CD4-positive, alpha-beta memory T cell (primary cell): ENCODE results near the gene SLC6A17. TPM values are rescaled to one million over a fixed set of nuclear protein-coding genes. Genes with fewer than 3 reads are reported as not detected.

Source experiments
- CTCF ChIA-PET: fragments of 350-600 bp; sonication (Branson Sonifier 250); formaldehyde crosslinking; loops from one replicate; lab custom pipeline; 2021; ENCODE audit warnings: inconsistent platforms; ENCODE audit not compliant: partially characterized antibody; lab: Charles Lee
- POLR2A ChIA-PET: fragments of 350-600 bp; sonication (Branson Sonifier 250); formaldehyde crosslinking; loops from one replicate; lab custom pipeline; 2021; ENCODE audit not compliant: partially characterized antibody; lab: Charles Lee
- DNase-seq, 5 donors: peaks; one replicate each; pipeline versions ENCODE4 v3.0.0 to v3.0.0-alpha.2; 2020 to 2022; ENCODE audit warnings: mixed read lengths in 1 of 5
- H3K27ac ChIP-seq: one replicate; pipeline ENCODE4 v1.7.0; 2013; ENCODE audit warnings: low read depth, low read length
- H3K27me3 ChIP-seq: 2 replicates; pipeline ENCODE4 v1.7.0; 2013; ENCODE audit warnings: mild to moderate bottlenecking, low read length, moderate library complexity; ENCODE audit not compliant: insufficient read depth
- H3K36me3 ChIP-seq: 2 replicates; pipeline ENCODE4 v1.7.0; 2013; ENCODE audit warnings: mild to moderate bottlenecking, low read length, moderate library complexity; ENCODE audit not compliant: insufficient read depth
- H3K4me1 ChIP-seq: 2 replicates; pipeline ENCODE4 v1.7.0; 2013; ENCODE audit warnings: mild to moderate bottlenecking, low read length, moderate library complexity; ENCODE audit not compliant: insufficient read depth
- H3K4me3 ChIP-seq, 2 donors: one replicate each; pipeline ENCODE4 v1.7.0; 2013; ENCODE audit warnings: low read length in 2 of 2, mild to moderate bottlenecking in 1 of 2
- H3K9me3 ChIP-seq, 2 donors: one replicate each; pipeline ENCODE4 v1.7.0; 2013; ENCODE audit warnings: low read length in 2 of 2, control low read depth in 1 of 2; ENCODE audit not compliant: control insufficient read depth in 1 of 2
- H3K27ac Mint-ChIP-seq, 7 donors: one replicate each; pipeline ENCODE4 v1.8.0; 2020 to 2021; ENCODE audit warnings: mixed read lengths in 7 of 7, mild to moderate bottlenecking in 6 of 7, inconsistent platforms in 3 of 7, moderate library complexity in 3 of 7
- H3K27me3 Mint-ChIP-seq, 2 donors: one replicate each; pipeline ENCODE4 v1.8.0; 2020 to 2021; ENCODE audit warnings: mixed read lengths in 2 of 2
- H3K36me3 Mint-ChIP-seq, 2 donors: one replicate each; pipeline ENCODE4 v1.8.0; 2020 to 2021; ENCODE audit warnings: mixed read lengths in 2 of 2, inconsistent platforms in 1 of 2, mild to moderate bottlenecking in 1 of 2
- H3K4me1 Mint-ChIP-seq, 4 donors: one replicate each; pipeline ENCODE4 v1.8.0; 2020 to 2021; ENCODE audit warnings: mixed read lengths in 4 of 4, mild to moderate bottlenecking in 1 of 4
- H3K4me3 Mint-ChIP-seq, 8 donors: one replicate each; pipeline ENCODE4 v1.8.0; 2020 to 2021; ENCODE audit warnings: mixed read lengths in 8 of 8, mild to moderate bottlenecking in 7 of 8, moderate library complexity in 6 of 8, inconsistent platforms in 3 of 8
- H3K9me3 Mint-ChIP-seq, 8 donors: one replicate each; pipeline ENCODE4 v1.8.0; 2020 to 2021; ENCODE audit warnings: mixed read lengths in 8 of 8, mild to moderate bottlenecking in 5 of 8, inconsistent platforms in 3 of 8, moderate library complexity in 1 of 8
- intact Hi-C: fragments of 100-400 bp; cut with micrococcal nuclease; formaldehyde crosslinking; loops from one replicate; pipeline ENCODE4 v1.15.1; 2023
- polyA plus RNA-seq, 2 donors: library from polyadenylated mRNA; unstranded; fragments of 300-500 nt; fragmentation: Illumina TruSeq; gene quantifications; one replicate each; pipeline ENCODE4 v1.2.3, GENCODE V29; 2021
- total RNA-seq, 2 experiments: library from RNA; stranded (reverse); gene quantifications; one replicate each; pipeline ENCODE4 v1.2.3, GENCODE V29; 2021

The SLC6A17 gene
- total and polyA plus RNA-seq, 4 experiments from 2014 or later, result not detected

DNA sequence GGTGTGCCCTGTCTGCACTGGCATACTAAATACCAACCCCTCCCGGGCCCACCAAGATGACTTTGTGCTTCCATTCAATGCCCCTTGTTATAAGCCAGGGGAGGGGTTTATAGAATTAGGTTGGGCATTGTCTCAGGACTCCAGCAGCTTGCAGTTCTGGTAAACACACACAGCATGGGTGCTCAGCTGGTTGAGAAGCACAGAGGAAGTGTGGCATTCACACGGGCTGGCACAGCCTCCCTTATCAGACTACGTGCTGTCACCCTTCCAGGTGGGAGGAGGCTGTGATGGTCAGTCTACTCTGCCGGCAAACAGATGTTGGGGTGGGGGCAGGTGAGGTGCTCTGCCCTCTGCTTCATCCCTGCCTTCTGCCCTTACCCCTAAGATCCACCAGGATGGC is 15.0 kb upstream of the SLC6A17 start:
- Mint-ChIP-seq H3K9me3 (no peaks in the 10 kb centered on the region), H3K36me3 (no peaks in the 10 kb centered on the region), H3K4me3 (no peak overlapping the region), H3K4me1 (peaks cover 8 to 16% (median 12%) of the 10 kb centered on the region in 4 donors), H3K27me3 (peaks cover 48 to 49% of the 10 kb centered on the region in 2 donors), H3K27ac (no peak overlapping the region)
- Histone ChIP-seq H3K4me1 (peaks cover 5% of the 10 kb centered on the region), H3K27ac (no peak overlapping the region), H3K27me3 (peaks cover 4% of the 10 kb centered on the region), H3K9me3 (no peaks in the 10 kb centered on the region), H3K36me3 (no peaks in the 10 kb centered on the region), H3K4me3 (no peak overlapping the region)
- no peak for DNase-seq
- ChIA-PET POLR2A (no interaction called here), CTCF (interaction anchor here (1.8 kb wide), 1 partner anchor 11 kb away, joined by 6 read pairs; no protein-coding TSS in a partner anchor)
- intact Hi-C loops, result no loop called here

- Histone ChIP-seq H3K27ac (no peak overlapping the region), H3K4me3 (no peak overlapping the region), H3K27me3 (peaks cover 4% of the 10 kb centered on the region), H3K9me3 (no peaks in the 10 kb centered on the region), H3K36me3 (no peaks in the 10 kb centered on the region), H3K4me1 (peaks cover 5% of the 10 kb centered on the region)
- POLR2A ChIA-PET, result no interaction called here
- H3K36me3 Mint-ChIP-seq, result no peaks in the 10 kb centered on the region
- H3K27ac Mint-ChIP-seq, result no peak overlapping the region
- H3K27me3 Mint-ChIP-seq, result peaks cover 46 to 49% of the 10 kb centered on the region in 2 donors
- intact Hi-C loops, result no loop called here
- no peak for DNase-seq
- H3K4me1 Mint-ChIP-seq, result peaks cover 8 to 16% (median 12%) of the 10 kb centered on the region in 4 donors
- no peaks in the 10 kb centered on the region for H3K9me3 Mint-ChIP-seq
- CTCF ChIA-PET, result no interaction called here
- H3K4me3 Mint-ChIP-seq, result no peak overlapping the region
Measured at GRCh38 chr1:110135666-110136065, 14.6 kb upstream of the SLC6A17 start.

- no peaks in the 10 kb centered on the region for H3K9me3 ChIP-seq
- Mint-ChIP-seq H3K27me3 (peaks cover 39 to 48% of the 10 kb centered on the region in 2 donors), H3K4me1 (peaks cover 8 to 14% (median 10%) of the 10 kb centered on the region in 4 donors), H3K27ac (no peak overlapping the region), H3K4me3 (no peak overlapping the region), H3K9me3 (no peaks in the 10 kb centered on the region), H3K36me3 (no peaks in the 10 kb centered on the region)
- intact Hi-C loops, result no loop called here
- H3K4me1 ChIP-seq, result peaks cover 5% of the 10 kb centered on the region
- ChIA-PET CTCF (no interaction called here), POLR2A (no interaction called here)
- H3K27me3 ChIP-seq, result no peaks in the 10 kb centered on the region
- peak; percentile 12 to 49 (median 22) for DNase-seq
- no peaks in the 10 kb centered on the region for H3K36me3 ChIP-seq
- H3K27ac ChIP-seq, result no peak overlapping the region
- no peak overlapping the region for H3K4me3 ChIP-seq
Measured at GRCh38 chr1:110136911-110137310, 13.4 kb upstream of the SLC6A17 start.

GRCh38 chr1:110138956-110139355 is 11.3 kb upstream of the SLC6A17 start:
- Histone ChIP-seq H3K27ac (no peak overlapping the region), H3K36me3 (no peaks in the 10 kb centered on the region), H3K27me3 (no peaks in the 10 kb centered on the region), H3K4me3 (no peak overlapping the region), H3K9me3 (no peaks in the 10 kb centered on the region), H3K4me1 (peaks cover 5% of the 10 kb centered on the region)
- no peak overlapping the region for H3K4me3 Mint-ChIP-seq
- ChIA-PET POLR2A (no interaction called here), CTCF (no interaction called here)
- H3K4me1 Mint-ChIP-seq, result peaks cover 8 to 14% (median 10%) of the 10 kb centered on the region in 4 donors
- no peaks in the 10 kb centered on the region for H3K36me3 Mint-ChIP-seq
- H3K27me3 Mint-ChIP-seq, result peaks cover 34 to 43% of the 10 kb centered on the region in 2 donors
- H3K27ac Mint-ChIP-seq, result no peak overlapping the region
- H3K9me3 Mint-ChIP-seq, result no peaks in the 10 kb centered on the region
- intact Hi-C loops, result no loop called here
- no peak for DNase-seq

- Mint-ChIP-seq H3K9me3 (no peaks in the 10 kb centered on the region), H3K27ac (no peak overlapping the region), H3K36me3 (no peaks in the 10 kb centered on the region), H3K27me3 (peaks cover 17% of the 10 kb centered on the region in 2 donors), H3K4me1 (peaks cover 0 to 2% (median 0%) of the 10 kb centered on the region in 4 donors), H3K4me3 (no peak overlapping the region)
- no peak for DNase-seq
- H3K27me3 ChIP-seq, result no peaks in the 10 kb centered on the region
- ChIA-PET CTCF (no interaction called here), POLR2A (no interaction called here)
- H3K4me1 ChIP-seq, result no peaks in the 10 kb centered on the region
- H3K36me3 ChIP-seq, result no peaks in the 10 kb centered on the region
- intact Hi-C loops, result no loop called here
- H3K9me3 ChIP-seq, result no peaks in the 10 kb centered on the region
- no peak overlapping the region for H3K4me3 ChIP-seq
- no peak overlapping the region for H3K27ac ChIP-seq
Measured at GRCh38 chr1:110144366-110144765, 5.9 kb upstream of the SLC6A17 start.

GRCh38 chr1:110148961-110149360 is 1.3 kb upstream of the SLC6A17 start:
- no peak for DNase-seq
- CTCF ChIA-PET, result no interaction called here
- peaks cover 30 to 37% of the 10 kb centered on the region in 2 donors for H3K27me3 Mint-ChIP-seq
- H3K36me3 Mint-ChIP-seq, result no peaks in the 10 kb centered on the region
- H3K4me3 ChIP-seq, result no peak overlapping the region
- no peaks in the 10 kb centered on the region for H3K9me3 ChIP-seq
- peaks cover 16% of the 10 kb centered on the region for H3K27me3 ChIP-seq
- peaks cover 2 to 8% (median 2%) of the 10 kb centered on the region in 4 donors for H3K4me1 Mint-ChIP-seq
- peaks cover 0 to 2% (median 0%) of the 10 kb centered on the region in 8 donors for H3K9me3 Mint-ChIP-seq
- H3K4me3 Mint-ChIP-seq, result no peak overlapping the region
- H3K4me1 ChIP-seq, result no peaks in the 10 kb centered on the region
- no peaks in the 10 kb centered on the region for H3K36me3 ChIP-seq
- intact Hi-C loops, result no loop called here
- no peak overlapping the region for H3K27ac Mint-ChIP-seq
- H3K27ac ChIP-seq, result no peak overlapping the region
- POLR2A ChIA-PET, result no interaction called here

- Histone ChIP-seq H3K4me3 (no peak overlapping the region), H3K27me3 (peaks cover 16% of the 10 kb centered on the region), H3K36me3 (no peaks in the 10 kb centered on the region), H3K27ac (no peak overlapping the region), H3K9me3 (no peaks in the 10 kb centered on the region), H3K4me1 (no peaks in the 10 kb centered on the region)
- H3K36me3 Mint-ChIP-seq, result no peaks in the 10 kb centered on the region
- H3K27me3 Mint-ChIP-seq, result peaks cover 40 to 45% of the 10 kb centered on the region in 2 donors
- peaks cover 2 to 8% (median 2%) of the 10 kb centered on the region in 4 donors for H3K4me1 Mint-ChIP-seq
- ChIA-PET CTCF (no interaction called here), POLR2A (no interaction called here)
- H3K9me3 Mint-ChIP-seq, result peaks cover 0 to 2% (median 0%) of the 10 kb centered on the region in 8 donors
- DNase-seq, result no peak
- no peak overlapping the region for H3K27ac Mint-ChIP-seq
- intact Hi-C loops, result no loop called here
- peak overlapping the region in 1 of 8 donors; percentile 24 for H3K4me3 Mint-ChIP-seq
Measured at GRCh38 chr1:110151175-110151669, 928 bp downstream of the SLC6A17 start.
